Activated CD8-positive, alpha-beta memory T cell treated with anti-CD3 and anti-CD28 coated beads for 4 hours (primary cell): Measurements from ENCODE around the gene TRIP10.
"Not testable (repeated sequence)": the region's sequence is repeated elsewhere in the genome, so short reads cannot be mapped to it uniquely, and the experiment has no call there.

Source experiments
- DNase-seq, 2 donors: peaks; one replicate each; pipeline ENCODE4 v3.0.0-alpha.2; 2020; ENCODE audit warnings: low read depth in 2 of 2

Gene TRIP10

GRCh38 chr19:6768236-6768785 lies 28.8 kb downstream of the TRIP10 start:
- DNase-seq = no peak

- no peak for DNase-seq
Measured at GRCh38 chr19:6769006-6769619, 29.6 kb downstream of the TRIP10 start.

- DNase-seq = not testable (repeated sequence)
Measured at GRCh38 chr19:6771648-6772027, 32.2 kb downstream of the TRIP10 start.

- peak; percentile 73 to 78 for DNase-seq
Measured at GRCh38 chr19:6772028-6772865, 32.8 kb downstream of the TRIP10 start, which contains the start of gene VAV1. VAV1 (plus strand) TSS chr19:6772708; CDS start chr19:6772808, 100 bp downstream.

GRCh38 chr19:6772866-6773322 lies 33.4 kb downstream of the TRIP10 start:
- no peak for DNase-seq

GRCh38 chr19:6773323-6773931 lies 33.9 kb downstream of the TRIP10 start:
- no peak for DNase-seq

GRCh38 chr19:6774821-6775707 lies 35.6 kb downstream of the TRIP10 start:
- DNase-seq = no peak

- DNase-seq = not testable (repeated sequence)
Measured at GRCh38 chr19:6776045-6776444, 36.6 kb downstream of the TRIP10 start.

- DNase-seq = no peak
Measured at GRCh38 chr19:6776999-6777398, 37.5 kb downstream of the TRIP10 start.

GRCh38 chr19:6777434-6777833 lies 38.0 kb downstream of the TRIP10 start:
- DNase-seq = no peak

GRCh38 chr19:6778386-6778785 lies 38.9 kb downstream of the TRIP10 start:
- DNase-seq = no peak

- no peak for DNase-seq
Measured at GRCh38 chr19:6779206-6779605, 39.7 kb downstream of the TRIP10 start.

- no peak for DNase-seq
Measured at GRCh38 chr19:6787393-6787792, 47.9 kb downstream of the TRIP10 start.

- DNase-seq = no peak
Measured at GRCh38 chr19:6788896-6789295, 49.4 kb downstream of the TRIP10 start.

- DNase-seq = no peak
Measured at GRCh38 chr19:6790194-6791128, 51.0 kb downstream of the TRIP10 start.

- DNase-seq = no peak
Measured at GRCh38 chr19:6791237-6791636, 51.8 kb downstream of the TRIP10 start.

GRCh38 chr19:6793411-6793810 lies 53.9 kb downstream of the TRIP10 start:
- no peak for DNase-seq

- DNase-seq = no peak
Measured at GRCh38 chr19:6793973-6794372, 54.5 kb downstream of the TRIP10 start.

GRCh38 chr19:6794686-6795431 lies 55.4 kb downstream of the TRIP10 start:
- no peak for DNase-seq
